Testis (tissue), 3 donors: ENCODE measurements around the gene YY1. TPM values are rescaled to one million over a fixed set of nuclear protein-coding genes. Genes with fewer than 3 reads are reported as not detected.

ENCODE experiments used
- DNase-seq: peaks from one replicate; pipeline ENCODE4 v3.0.0-alpha.2; 2019
- H3K27ac ChIP-seq, 2 donors: fragments of 200-600 bp; sonication (generic); one replicate each; pipeline ENCODE4 v1.5.1; 2019
- H3K27me3 ChIP-seq: fragments of 200-600 bp; sonication (generic); one replicate; pipeline ENCODE4 v1.5.1; 2019
- H3K36me3 ChIP-seq: fragments of 200-600 bp; sonication (generic); one replicate; pipeline ENCODE4 v1.5.1; 2017; ENCODE audit warnings: low read depth; ENCODE audit errors: missing control alignments
- H3K4me1 ChIP-seq: fragments of 200-600 bp; sonication (generic); one replicate; pipeline ENCODE4 v1.5.1; 2019
- H3K4me3 ChIP-seq, 2 donors: fragments of 200-600 bp; sonication (generic); one replicate each; pipeline ENCODE4 v1.5.1; 2017 to 2019
- H3K9me3 ChIP-seq: fragments of 200-600 bp; sonication (generic); one replicate; pipeline ENCODE4 v1.5.1; 2017
- POLR2A ChIP-seq: fragments of 450-650 bp; IDR thresholded peaks from one replicate; pipeline ENCODE4 v1.6.1; 2017; ENCODE audit warnings: antibody characterized with exemption, mild to moderate bottlenecking, moderate library complexity
- WGBS, 2 donors: methylation state at CpG; one replicate each; pipeline ENCODE4 v1.1.5; 2018; 5-methylcytosine and 5-hydroxymethylcytosine counted together
- intact Hi-C: fragments of 100-400 bp; cut with DNase I; formaldehyde crosslinking; loops from one replicate; pipeline ENCODE4 v1.15.1; 2023; ENCODE audit warnings: low total_unique reads
- polyA plus RNA-seq: library from polyadenylated mRNA; stranded (reverse); fragments of 350-450 nt; fragmentation: Illumina TruSeq; extraction: RNeasy Lipid Tissue Mini Kit (QIAGEN cat#74804); gene quantifications from one replicate; pipeline ENCODE4 v1.2.3, GENCODE V29; 2014; ENCODE audit warnings: low read depth, low replicate concordance; ENCODE audit not compliant: insufficient read depth
- total RNA-seq, 2 donors: library from RNA; depleted of rRNA; stranded (reverse); fragments of >200 nt; gene quantifications; one replicate each; pipeline ENCODE4 v1.2.3, GENCODE V29; 2016
- TF ChIP-seq, protein P1 (sequence below), 3 experiments: fragments of 450-650 bp in 2 of 3; fragments of 200-600 bp in 1 of 3; sonication (generic) in 1 of 3; IDR thresholded peaks; one replicate each; pipeline ENCODE4 v1.5.1; 2016 to 2019; ENCODE audit warnings: antibody characterized with exemption in 3 of 3, mild to moderate bottlenecking in 2 of 3, moderate library complexity in 1 of 3

Gene YY1
- total and polyA plus RNA-seq, 3 donors from 2014 or later: 58.1 to 74.2 (median 68.2) TPM

GRCh38 chr14:100292776-100293461, 54.0 kb downstream of the YY1 start:
- Histone ChIP-seq H3K4me1 (peaks cover 74% of the 10 kb centered on the region), H3K27me3 (no peaks in the 10 kb centered on the region), H3K36me3 (no peaks in the 10 kb centered on the region), H3K27ac (peak overlapping the region; percentile 68 to 83), H3K9me3 (no peaks in the 10 kb centered on the region), H3K4me3 (peak overlapping the region in 1 of 2 donors; percentile 17)
- 77 to 81% methylated on average over 9 to 29 of the region's 42 CpGs for WGBS, 2 donors
- DNase-seq: peak; percentile 17
- TF ChIP-seq, protein P1, sequence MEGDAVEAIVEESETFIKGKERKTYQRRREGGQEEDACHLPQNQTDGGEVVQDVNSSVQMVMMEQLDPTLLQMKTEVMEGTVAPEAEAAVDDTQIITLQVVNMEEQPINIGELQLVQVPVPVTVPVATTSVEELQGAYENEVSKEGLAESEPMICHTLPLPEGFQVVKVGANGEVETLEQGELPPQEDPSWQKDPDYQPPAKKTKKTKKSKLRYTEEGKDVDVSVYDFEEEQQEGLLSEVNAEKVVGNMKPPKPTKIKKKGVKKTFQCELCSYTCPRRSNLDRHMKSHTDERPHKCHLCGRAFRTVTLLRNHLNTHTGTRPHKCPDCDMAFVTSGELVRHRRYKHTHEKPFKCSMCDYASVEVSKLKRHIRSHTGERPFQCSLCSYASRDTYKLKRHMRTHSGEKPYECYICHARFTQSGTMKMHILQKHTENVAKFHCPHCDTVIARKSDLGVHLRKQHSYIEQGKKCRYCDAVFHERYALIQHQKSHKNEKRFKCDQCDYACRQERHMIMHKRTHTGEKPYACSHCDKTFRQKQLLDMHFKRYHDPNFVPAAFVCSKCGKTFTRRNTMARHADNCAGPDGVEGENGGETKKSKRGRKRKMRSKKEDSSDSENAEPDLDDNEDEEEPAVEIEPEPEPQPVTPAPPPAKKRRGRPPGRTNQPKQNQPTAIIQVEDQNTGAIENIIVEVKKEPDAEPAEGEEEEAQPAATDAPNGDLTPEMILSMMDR (IDR thresholded peaks at IDR 0.05): no peak
- TF ChIP-seq POLR2A: no peak
- intact Hi-C loops: no loop called here

DNA sequence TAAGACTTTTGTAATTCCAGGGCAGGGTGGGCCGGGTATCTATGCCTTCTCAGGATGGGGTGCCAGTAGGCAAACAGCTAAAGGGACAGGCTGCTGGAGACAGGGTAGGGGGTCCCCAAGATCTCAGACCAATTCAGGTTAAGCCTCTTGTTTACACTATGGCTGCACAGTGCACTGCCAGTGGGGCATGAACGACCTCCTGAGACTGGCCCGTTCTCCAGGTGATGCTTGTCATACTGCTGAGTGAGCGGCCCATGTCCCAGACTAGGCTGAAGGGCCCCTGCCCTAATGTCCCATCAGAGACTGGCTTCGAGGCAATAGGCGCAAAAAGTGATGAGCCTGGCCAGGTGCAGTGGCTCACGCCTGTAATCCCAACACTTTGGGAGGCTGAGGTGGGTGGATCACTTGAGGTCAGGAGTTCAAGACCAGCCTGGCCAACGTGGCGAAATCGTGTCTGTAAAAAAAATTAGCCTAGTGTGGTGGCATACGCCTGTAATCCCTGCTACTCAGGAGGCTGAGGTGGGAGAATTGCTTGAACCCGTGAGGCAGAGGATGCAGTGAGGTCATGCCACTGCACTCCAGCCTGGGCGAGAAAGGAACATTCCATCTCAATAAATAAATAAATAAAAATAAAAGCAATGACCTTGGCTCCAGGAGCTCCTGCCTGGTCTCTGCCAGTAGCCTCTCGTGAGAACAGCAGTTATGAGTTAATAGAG, 54.7 kb downstream of the YY1 start:
- Histone ChIP-seq H3K27me3 (no peaks in the 10 kb centered on the region), H3K9me3 (no peaks in the 10 kb centered on the region), H3K27ac (peak overlapping the region; percentile 68 to 83), H3K4me1 (peaks cover 78% of the 10 kb centered on the region), H3K36me3 (no peaks in the 10 kb centered on the region), H3K4me3 (no peak overlapping the region)
- no peak for TF ChIP-seq POLR2A
- TF ChIP-seq, protein P1 (IDR thresholded peaks at IDR 0.05): no peak
- intact Hi-C loops: no loop called here
- 63 to 71% methylated on average over 10 to 14 of the region's 14 CpGs for WGBS, 2 donors
- DNase-seq: no peak

- TF ChIP-seq, protein P1 (IDR thresholded peaks at IDR 0.05): no peak
- TF ChIP-seq POLR2A: no peak
- peaks cover 71% of the 10 kb centered on the region for H3K4me1 ChIP-seq
- intact Hi-C loops: no loop called here
- no peaks in the 10 kb centered on the region for H3K27me3 ChIP-seq
- DNase-seq: peak; percentile 87
- peak overlapping the region; percentile 68 to 83 for H3K27ac ChIP-seq
- H3K4me3 ChIP-seq: no peak overlapping the region
- H3K9me3 ChIP-seq: no peaks in the 10 kb centered on the region
- 42 to 64% methylated on average over 10 to 12 of the region's 12 CpGs for WGBS, 2 donors
- no peaks in the 10 kb centered on the region for H3K36me3 ChIP-seq
Measured at GRCh38 chr14:100294213-100294962, 55.4 kb downstream of the YY1 start.

DNA sequence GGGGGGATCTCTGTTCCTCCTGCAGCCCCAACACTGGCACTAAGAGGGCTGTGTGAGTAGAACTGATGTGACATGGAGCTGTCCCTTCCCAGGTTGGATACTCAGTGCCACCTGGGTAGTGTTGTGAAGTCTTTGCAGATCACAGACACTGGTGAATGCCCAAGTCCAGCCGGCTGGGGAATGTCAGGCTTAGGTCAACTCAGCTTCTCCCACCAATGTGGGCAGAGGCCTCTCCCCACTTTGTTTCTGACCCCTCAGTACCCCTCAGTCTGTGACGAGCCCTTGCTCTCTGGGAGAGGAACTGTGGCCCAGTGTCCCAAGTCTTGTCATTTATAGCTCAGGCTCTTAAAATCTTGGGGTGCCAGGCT, 56.0 kb downstream of the YY1 start:
- 81 to 86% methylated on average over 2 of the region's 2 CpGs for WGBS, 2 donors
- TF ChIP-seq, protein P1 (IDR thresholded peaks at IDR 0.05): no peak
- TF ChIP-seq POLR2A: no peak
- H3K27ac ChIP-seq: peak overlapping the region; percentile 68 to 83

More for the DNA sequence above, 56.0 kb downstream of the YY1 start:
- Histone ChIP-seq H3K4me3 (no peak overlapping the region), H3K9me3 (no peaks in the 10 kb centered on the region), H3K36me3 (no peaks in the 10 kb centered on the region), H3K4me1 (peaks cover 65% of the 10 kb centered on the region), H3K27me3 (no peaks in the 10 kb centered on the region)
- intact Hi-C loops: no loop called here
- no peak for DNase-seq
